Astrocyte (in vitro differentiated cells and primary cell): ENCODE data around the gene MAPK10. TPM values are rescaled to one million over a fixed set of nuclear protein-coding genes. Genes with fewer than 3 reads are reported as not detected.

ENCODE experiments used
- DNase-seq: peaks from one replicate; pipeline ENCODE4 v3.0.0-alpha.2; 2010; ENCODE audit warnings: low read depth
- FAIRE-seq: peaks from 2 replicates; lab custom pipeline; 2011; peaks lifted over from hg19 to GRCh38; lab: Jason Lieb, UNC
- H2AFZ ChIP-seq: 2 replicates; pipeline ENCODE4 v1.6.0; 2012; ENCODE audit warnings: low read depth, low read length, inconsistent platforms
- H3K27ac ChIP-seq: 2 replicates; pipeline ENCODE4 v1.5.1; 2011; ENCODE audit warnings: low read depth, low read length, inconsistent platforms
- H3K27me3 ChIP-seq: 2 replicates; pipeline ENCODE4 v1.6.0; 2011; ENCODE audit warnings: low read length, inconsistent platforms; ENCODE audit not compliant: insufficient read depth
- H3K36me3 ChIP-seq: 2 replicates; pipeline ENCODE4 v1.5.1; 2011; ENCODE audit warnings: low read length, inconsistent platforms; ENCODE audit not compliant: insufficient read depth
- H3K4me1 ChIP-seq: 2 replicates; pipeline ENCODE4 v1.5.1; 2011; ENCODE audit warnings: low read length, inconsistent platforms; ENCODE audit not compliant: insufficient read depth
- H3K4me2 ChIP-seq: 2 replicates; pipeline ENCODE4 v1.6.0; 2012; ENCODE audit warnings: low read length, inconsistent platforms
- H3K4me3 ChIP-seq: 2 replicates; pipeline ENCODE4 v1.5.1; 2011; ENCODE audit warnings: low read depth, mild to moderate bottlenecking, low read length, inconsistent platforms; ENCODE audit not compliant: insufficient read depth
- H3K79me2 ChIP-seq: 2 replicates; pipeline ENCODE4 v1.6.0; 2012; ENCODE audit warnings: mild to moderate bottlenecking, low read length, inconsistent platforms; ENCODE audit not compliant: insufficient read depth
- H3K9ac ChIP-seq: 2 replicates; pipeline ENCODE4 v1.6.0; 2012; ENCODE audit warnings: mild to moderate bottlenecking, low read length, inconsistent platforms
- H3K9me3 ChIP-seq: 2 replicates; pipeline ENCODE4 v1.5.1; 2012; ENCODE audit warnings: low read depth, mild to moderate bottlenecking, low read length, inconsistent platforms; ENCODE audit not compliant: insufficient read depth
- H4K20me1 ChIP-seq: 2 replicates; pipeline ENCODE4 v1.6.0; 2012; ENCODE audit warnings: low read length, inconsistent platforms; ENCODE audit not compliant: insufficient read depth
- H3K27ac Mint-ChIP-seq: one replicate; pipeline ENCODE4 v1.8.0; 2021; ENCODE audit warnings: mild to moderate bottlenecking, mixed read lengths; ENCODE audit not compliant: unreplicated experiment
- H3K27me3 Mint-ChIP-seq: one replicate; pipeline ENCODE4 v1.8.0; 2021; ENCODE audit warnings: low read depth, mixed read lengths; ENCODE audit not compliant: unreplicated experiment
- H3K36me3 Mint-ChIP-seq: one replicate; pipeline ENCODE4 v1.8.0; 2021; ENCODE audit warnings: low read depth, mixed read lengths; ENCODE audit not compliant: unreplicated experiment
- H3K4me1 Mint-ChIP-seq: one replicate; pipeline ENCODE4 v1.8.0; 2021; ENCODE audit warnings: low read depth, mixed read lengths; ENCODE audit not compliant: unreplicated experiment
- H3K4me3 Mint-ChIP-seq: one replicate; pipeline ENCODE4 v1.8.0; 2021; ENCODE audit warnings: mild to moderate bottlenecking, moderate library complexity, mixed read lengths; ENCODE audit not compliant: unreplicated experiment
- H3K9me3 Mint-ChIP-seq: one replicate; pipeline ENCODE4 v1.8.0; 2021; ENCODE audit warnings: mild to moderate bottlenecking, mixed read lengths; ENCODE audit not compliant: unreplicated experiment
- EZH2 ChIP-seq: IDR thresholded peaks from 2 replicates; pipeline ENCODE4 v1.6.1; 2012; ENCODE audit warnings: mild to moderate bottlenecking, low read length, inconsistent platforms; ENCODE audit not compliant: insufficient read depth
- total RNA-seq: library from RNA; stranded (reverse); gene quantifications from 2 replicates; pipeline ENCODE4 v1.2.1, GENCODE V29; 2021
- TF ChIP-seq, protein P1 (sequence below): IDR thresholded peaks from 2 replicates; pipeline ENCODE4 v1.5.1; 2011; ENCODE audit warnings: low read depth, mild to moderate bottlenecking, inconsistent platforms, low read length, moderate library complexity; ENCODE audit not compliant: insufficient read depth

MAPK10 gene
- total RNA-seq, 1 donor from 2014 or later: 7.5 TPM

DNA sequence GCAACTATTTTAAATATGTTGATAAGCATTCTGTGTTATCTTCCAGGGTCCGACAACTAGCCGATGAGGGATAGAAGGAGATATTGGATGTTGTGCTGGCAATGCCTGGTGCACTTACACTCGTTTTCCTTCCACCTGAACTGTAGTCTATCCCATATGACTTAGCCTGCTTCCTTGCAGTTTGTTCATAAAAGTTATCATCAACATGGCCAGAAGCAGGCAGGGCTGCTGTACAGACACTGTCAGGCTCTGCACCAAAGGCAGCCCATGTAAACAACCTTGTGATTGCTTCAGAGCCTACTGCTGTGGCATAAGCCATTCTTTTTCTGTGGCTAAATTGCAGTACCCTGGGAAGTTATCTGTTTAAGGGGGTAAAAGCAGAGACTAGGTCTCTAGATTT, 1.6 kb downstream of the MAPK10 start:
- no peaks in the 10 kb centered on the region for H3K27me3 Mint-ChIP-seq
- no peak overlapping the region for H3K4me3 Mint-ChIP-seq
- no peaks in the 10 kb centered on the region for H3K79me2 ChIP-seq
- no peak overlapping the region for H3K4me2 ChIP-seq
- FAIRE-seq (no peak), DNase-seq (no peak)
- TF ChIP-seq, protein P1, sequence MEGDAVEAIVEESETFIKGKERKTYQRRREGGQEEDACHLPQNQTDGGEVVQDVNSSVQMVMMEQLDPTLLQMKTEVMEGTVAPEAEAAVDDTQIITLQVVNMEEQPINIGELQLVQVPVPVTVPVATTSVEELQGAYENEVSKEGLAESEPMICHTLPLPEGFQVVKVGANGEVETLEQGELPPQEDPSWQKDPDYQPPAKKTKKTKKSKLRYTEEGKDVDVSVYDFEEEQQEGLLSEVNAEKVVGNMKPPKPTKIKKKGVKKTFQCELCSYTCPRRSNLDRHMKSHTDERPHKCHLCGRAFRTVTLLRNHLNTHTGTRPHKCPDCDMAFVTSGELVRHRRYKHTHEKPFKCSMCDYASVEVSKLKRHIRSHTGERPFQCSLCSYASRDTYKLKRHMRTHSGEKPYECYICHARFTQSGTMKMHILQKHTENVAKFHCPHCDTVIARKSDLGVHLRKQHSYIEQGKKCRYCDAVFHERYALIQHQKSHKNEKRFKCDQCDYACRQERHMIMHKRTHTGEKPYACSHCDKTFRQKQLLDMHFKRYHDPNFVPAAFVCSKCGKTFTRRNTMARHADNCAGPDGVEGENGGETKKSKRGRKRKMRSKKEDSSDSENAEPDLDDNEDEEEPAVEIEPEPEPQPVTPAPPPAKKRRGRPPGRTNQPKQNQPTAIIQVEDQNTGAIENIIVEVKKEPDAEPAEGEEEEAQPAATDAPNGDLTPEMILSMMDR: no peak
- no peak for TF ChIP-seq EZH2
- no peaks in the 10 kb centered on the region for H3K9me3 ChIP-seq
- no peaks in the 10 kb centered on the region for H4K20me1 ChIP-seq
- H3K9ac ChIP-seq: no peak overlapping the region
- no peak overlapping the region for H3K27ac ChIP-seq
- no peak overlapping the region for H3K4me3 ChIP-seq
- no peaks in the 10 kb centered on the region for H3K36me3 Mint-ChIP-seq
- no peaks in the 10 kb centered on the region for H3K27me3 ChIP-seq
- peaks cover 10% of the 10 kb centered on the region for H3K4me1 ChIP-seq
- H3K9me3 Mint-ChIP-seq: no peaks in the 10 kb centered on the region
- no peak overlapping the region for H2AFZ ChIP-seq
- H3K4me1 Mint-ChIP-seq: peaks cover 10% of the 10 kb centered on the region
- H3K27ac Mint-ChIP-seq: no peak overlapping the region
- H3K36me3 ChIP-seq: no peaks in the 10 kb centered on the region

DNA sequence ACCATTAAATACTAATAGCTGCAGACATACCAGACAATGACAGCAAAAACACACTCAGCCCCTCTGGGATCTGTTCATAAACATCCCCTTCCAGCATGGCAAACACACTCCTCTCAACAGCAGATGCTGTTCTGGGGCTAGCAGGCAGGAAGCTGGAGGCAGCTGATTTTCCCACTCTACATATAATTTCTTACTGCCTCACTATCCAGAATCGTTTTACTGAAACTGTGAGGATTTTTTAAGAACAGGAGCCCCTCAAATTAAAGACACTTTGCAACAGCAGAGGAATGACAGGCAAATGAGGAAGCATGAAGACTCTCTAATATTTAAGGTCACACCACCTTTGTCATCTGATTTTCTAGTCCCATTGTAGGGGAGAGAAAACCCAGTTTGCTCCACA, 2.2 kb downstream of the MAPK10 start:
- no peaks in the 10 kb centered on the region for H3K79me2 ChIP-seq
- no peaks in the 10 kb centered on the region for H3K9me3 ChIP-seq
- H3K4me3 Mint-ChIP-seq: no peak overlapping the region
- peaks cover 10% of the 10 kb centered on the region for H3K4me1 Mint-ChIP-seq
- DNase-seq: no peak
- H3K9ac ChIP-seq: no peak overlapping the region
- H3K27ac ChIP-seq: no peak overlapping the region
- H3K27ac Mint-ChIP-seq: no peak overlapping the region
- H2AFZ ChIP-seq: no peak overlapping the region
- H3K4me2 ChIP-seq: no peak overlapping the region
- no peaks in the 10 kb centered on the region for H4K20me1 ChIP-seq
- H3K36me3 ChIP-seq: no peaks in the 10 kb centered on the region
- TF ChIP-seq EZH2: no peak
- TF ChIP-seq, protein P1: no peak
- H3K4me1 ChIP-seq: peaks cover 10% of the 10 kb centered on the region
- no peaks in the 10 kb centered on the region for H3K27me3 ChIP-seq
- H3K4me3 ChIP-seq: no peak overlapping the region
- H3K27me3 Mint-ChIP-seq: no peaks in the 10 kb centered on the region
- H3K36me3 Mint-ChIP-seq: no peaks in the 10 kb centered on the region
- H3K9me3 Mint-ChIP-seq: no peaks in the 10 kb centered on the region
- FAIRE-seq: no peak

DNA sequence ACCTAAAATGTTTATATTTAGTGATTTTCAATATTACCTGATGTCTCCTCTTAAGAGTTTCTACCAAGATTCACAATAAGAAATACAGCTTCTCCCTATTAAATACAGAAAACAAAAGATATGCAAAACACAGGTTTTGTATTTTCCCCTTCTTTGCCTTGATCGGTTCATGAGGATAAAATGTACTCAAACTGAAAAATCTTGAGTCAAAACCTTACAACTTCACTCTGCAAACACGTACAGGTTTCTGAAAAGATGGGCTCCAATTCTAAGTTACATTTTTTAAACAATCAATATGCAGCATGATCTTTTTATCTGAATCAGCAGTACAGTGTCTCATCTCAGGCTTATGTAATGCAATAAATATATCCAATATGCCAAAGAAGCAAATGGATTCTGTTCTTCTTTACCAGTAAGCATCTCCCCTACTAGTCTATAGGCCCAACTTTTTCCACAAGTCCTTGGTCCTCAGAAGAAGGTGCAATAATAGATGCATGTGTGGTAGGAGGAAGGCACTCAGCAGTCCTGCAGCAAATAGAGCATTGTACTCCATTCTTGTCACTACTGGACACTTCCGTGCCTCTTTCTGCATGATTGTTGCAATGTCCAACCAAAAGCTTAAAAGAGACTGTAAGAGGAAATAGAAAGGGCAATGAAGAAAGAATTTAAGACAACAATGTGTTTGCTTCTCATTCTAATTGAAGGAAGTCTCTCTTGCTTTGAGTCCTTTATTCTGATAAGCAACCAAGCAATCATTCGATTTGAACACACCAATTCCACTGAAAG, 3.2 kb downstream of the MAPK10 start:
- no peak overlapping the region for H3K27ac ChIP-seq
- H3K27ac Mint-ChIP-seq: no peak overlapping the region
- TF ChIP-seq EZH2: no peak
- TF ChIP-seq, protein P1: no peak
- H3K4me2 ChIP-seq: no peak overlapping the region
- FAIRE-seq (no peak), DNase-seq (no peak)
- no peak overlapping the region for H3K9ac ChIP-seq
- H3K27me3 Mint-ChIP-seq: no peaks in the 10 kb centered on the region
- no peaks in the 10 kb centered on the region for H4K20me1 ChIP-seq
- H3K79me2 ChIP-seq: no peaks in the 10 kb centered on the region
- no peaks in the 10 kb centered on the region for H3K36me3 ChIP-seq
- H2AFZ ChIP-seq: no peak overlapping the region
- no peaks in the 10 kb centered on the region for H3K9me3 Mint-ChIP-seq
- no peaks in the 10 kb centered on the region for H3K27me3 ChIP-seq
- H3K4me1 Mint-ChIP-seq: peaks cover 10% of the 10 kb centered on the region
- no peaks in the 10 kb centered on the region for H3K9me3 ChIP-seq
- H3K4me3 Mint-ChIP-seq: no peak overlapping the region
- no peak overlapping the region for H3K4me3 ChIP-seq
- no peaks in the 10 kb centered on the region for H3K36me3 Mint-ChIP-seq
- H3K4me1 ChIP-seq: peaks cover 10% of the 10 kb centered on the region
